ENCODE measurements around the gene SLF2. TPM values are rescaled to one million over a fixed set of nuclear protein-coding genes. Genes with fewer than 3 reads are reported as not detected.

The SLF2 gene
- total and polyA plus RNA-seq, 2 of the 13 experiments (the other 11 are each of a cell fraction or from before 2014, with no cell fraction given): 12.2 to 48.1 TPM

DNA sequence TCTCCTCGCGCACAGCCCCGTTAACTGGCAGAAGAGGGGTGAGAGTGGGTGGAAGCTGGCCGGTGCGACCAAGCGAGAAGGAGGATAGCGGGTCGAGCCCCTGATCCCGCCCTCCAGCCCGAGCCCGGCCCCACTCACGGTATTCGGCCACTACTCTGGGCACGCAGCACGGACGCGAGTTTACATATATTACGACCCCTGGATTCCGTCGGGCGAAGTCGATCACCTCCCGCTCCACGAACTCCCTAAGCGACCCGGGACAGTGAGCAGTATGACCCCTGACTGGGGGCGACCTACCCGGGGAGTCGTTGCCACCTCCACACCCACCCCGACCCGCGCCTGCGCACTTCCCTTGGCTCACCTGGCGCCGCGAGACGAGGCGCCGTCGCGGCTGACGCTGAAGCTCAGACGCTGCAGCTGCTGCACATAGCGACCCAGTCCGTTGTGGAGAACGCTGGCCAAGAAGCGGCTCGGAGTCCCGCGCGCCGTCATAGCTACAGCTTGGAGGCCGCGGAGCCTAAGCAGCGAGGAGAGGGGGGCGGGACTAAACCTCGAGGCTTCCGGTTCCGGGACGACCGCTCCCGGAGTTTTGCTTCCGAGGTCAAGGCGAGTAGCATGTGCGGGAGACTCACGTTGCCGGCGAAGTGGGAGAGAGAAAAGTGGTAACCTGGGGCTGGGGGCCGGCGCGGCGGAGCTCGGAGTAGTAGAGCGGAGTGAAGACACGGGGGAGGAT is 74.4 kb downstream of the SLF2 start, which contains the start of the genes MRPL43 and TWNK (continued):
- TF ChIP-seq, protein P1, sequence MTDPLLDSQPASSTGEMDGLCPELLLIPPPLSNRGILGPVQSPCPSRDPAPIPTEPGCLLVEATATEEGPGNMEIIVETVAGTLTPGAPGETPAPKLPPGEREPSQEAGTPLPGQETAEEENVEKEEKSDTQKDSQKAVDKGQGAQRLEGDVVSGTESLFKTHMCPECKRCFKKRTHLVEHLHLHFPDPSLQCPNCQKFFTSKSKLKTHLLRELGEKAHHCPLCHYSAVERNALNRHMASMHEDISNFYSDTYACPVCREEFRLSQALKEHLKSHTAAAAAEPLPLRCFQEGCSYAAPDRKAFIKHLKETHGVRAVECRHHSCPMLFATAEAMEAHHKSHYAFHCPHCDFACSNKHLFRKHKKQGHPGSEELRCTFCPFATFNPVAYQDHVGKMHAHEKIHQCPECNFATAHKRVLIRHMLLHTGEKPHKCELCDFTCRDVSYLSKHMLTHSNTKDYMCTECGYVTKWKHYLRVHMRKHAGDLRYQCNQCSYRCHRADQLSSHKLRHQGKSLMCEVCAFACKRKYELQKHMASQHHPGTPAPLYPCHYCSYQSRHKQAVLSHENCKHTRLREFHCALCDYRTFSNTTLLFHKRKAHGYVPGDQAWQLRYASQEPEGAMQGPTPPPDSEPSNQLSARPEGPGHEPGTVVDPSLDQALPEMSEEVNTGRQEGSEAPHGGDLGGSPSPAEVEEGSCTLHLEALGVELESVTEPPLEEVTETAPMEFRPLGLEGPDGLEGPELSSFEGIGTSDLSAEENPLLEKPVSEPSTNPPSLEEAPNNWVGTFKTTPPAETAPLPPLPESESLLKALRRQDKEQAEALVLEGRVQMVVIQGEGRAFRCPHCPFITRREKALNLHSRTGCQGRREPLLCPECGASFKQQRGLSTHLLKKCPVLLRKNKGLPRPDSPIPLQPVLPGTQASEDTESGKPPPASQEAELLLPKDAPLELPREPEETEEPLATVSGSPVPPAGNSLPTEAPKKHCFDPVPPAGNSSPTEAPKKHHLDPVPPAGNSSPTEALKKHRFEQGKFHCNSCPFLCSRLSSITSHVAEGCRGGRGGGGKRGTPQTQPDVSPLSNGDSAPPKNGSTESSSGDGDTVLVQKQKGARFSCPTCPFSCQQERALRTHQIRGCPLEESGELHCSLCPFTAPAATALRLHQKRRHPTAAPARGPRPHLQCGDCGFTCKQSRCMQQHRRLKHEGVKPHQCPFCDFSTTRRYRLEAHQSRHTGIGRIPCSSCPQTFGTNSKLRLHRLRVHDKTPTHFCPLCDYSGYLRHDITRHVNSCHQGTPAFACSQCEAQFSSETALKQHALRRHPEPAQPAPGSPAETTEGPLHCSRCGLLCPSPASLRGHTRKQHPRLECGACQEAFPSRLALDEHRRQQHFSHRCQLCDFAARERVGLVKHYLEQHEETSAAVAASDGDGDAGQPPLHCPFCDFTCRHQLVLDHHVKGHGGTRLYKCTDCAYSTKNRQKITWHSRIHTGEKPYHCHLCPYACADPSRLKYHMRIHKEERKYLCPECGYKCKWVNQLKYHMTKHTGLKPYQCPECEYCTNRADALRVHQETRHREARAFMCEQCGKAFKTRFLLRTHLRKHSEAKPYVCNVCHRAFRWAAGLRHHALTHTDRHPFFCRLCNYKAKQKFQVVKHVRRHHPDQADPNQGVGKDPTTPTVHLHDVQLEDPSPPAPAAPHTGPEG (CRISPR knock-in tag; IDR thresholded peaks at IDR 0.05): peak; percentile 80
- TF ChIP-seq, protein P2, sequence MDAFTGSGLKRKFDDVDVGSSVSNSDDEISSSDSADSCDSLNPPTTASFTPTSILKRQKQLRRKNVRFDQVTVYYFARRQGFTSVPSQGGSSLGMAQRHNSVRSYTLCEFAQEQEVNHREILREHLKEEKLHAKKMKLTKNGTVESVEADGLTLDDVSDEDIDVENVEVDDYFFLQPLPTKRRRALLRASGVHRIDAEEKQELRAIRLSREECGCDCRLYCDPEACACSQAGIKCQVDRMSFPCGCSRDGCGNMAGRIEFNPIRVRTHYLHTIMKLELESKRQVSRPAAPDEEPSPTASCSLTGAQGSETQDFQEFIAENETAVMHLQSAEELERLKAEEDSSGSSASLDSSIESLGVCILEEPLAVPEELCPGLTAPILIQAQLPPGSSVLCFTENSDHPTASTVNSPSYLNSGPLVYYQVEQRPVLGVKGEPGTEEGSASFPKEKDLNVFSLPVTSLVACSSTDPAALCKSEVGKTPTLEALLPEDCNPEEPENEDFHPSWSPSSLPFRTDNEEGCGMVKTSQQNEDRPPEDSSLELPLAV (CRISPR knock-in tag; conservative IDR thresholded peaks at IDR 0.05; ENCODE audit: low read depth): no peak; the same call in 1 of the 2 replicates
- TF ChIP-seq KDM3A (CRISPR knock-in tag; IDR thresholded peaks at IDR 0.05; ENCODE audit: low read depth) (0 out of 2 replicates have a peak, but pooled peaks have one; percentile 33), SNAPC2 (CRISPR knock-in tag; IDR thresholded peaks at IDR 0.05) (peak; percentile 85), REL (CRISPR knock-in tag; conservative IDR thresholded peaks at IDR 0.05) (peak; percentile 44), ZNF883 (CRISPR knock-in tag; IDR thresholded peaks at IDR 0.05; ENCODE audit: not compliant biosample characterization) (peak; percentile 74), DNMT3B (CRISPR knock-in tag; conservative IDR thresholded peaks at IDR 0.05) (0 out of 2 replicates have a peak, but pooled peaks have one; percentile 39), POLR2AphosphoS5 (IDR thresholded peaks at IDR 0.05; ENCODE audit: low read depth, low read length) (peak; percentile 81), ZNF441 (CRISPR knock-in tag; IDR thresholded peaks at IDR 0.05; ENCODE audit: borderline replicate concordance) (0 out of 2 replicates have a peak, but pooled peaks have one; percentile 15), PCBP1 (IDR thresholded peaks at IDR 0.05; ENCODE audit: borderline replicate concordance, low read depth, low read length) (0 out of 2 replicates have a peak, but pooled peaks have one; percentile 33), ZSCAN20 (CRISPR knock-in tag; IDR thresholded peaks at IDR 0.05; ENCODE audit: borderline replicate concordance) (peak; percentile 20; the same call in 1 of the 2 replicates), SAFB2 (CRISPR knock-in tag; IDR thresholded peaks at IDR 0.05; ENCODE audit: borderline replicate concordance, low read depth) (peak; percentile 66)
- TF ChIP-seq, protein P3, sequence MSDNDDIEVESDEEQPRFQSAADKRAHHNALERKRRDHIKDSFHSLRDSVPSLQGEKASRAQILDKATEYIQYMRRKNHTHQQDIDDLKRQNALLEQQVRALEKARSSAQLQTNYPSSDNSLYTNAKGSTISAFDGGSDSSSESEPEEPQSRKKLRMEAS (IDR thresholded peaks at IDR 0.05): peak; percentile 99
- TF ChIP-seq, protein P4, sequence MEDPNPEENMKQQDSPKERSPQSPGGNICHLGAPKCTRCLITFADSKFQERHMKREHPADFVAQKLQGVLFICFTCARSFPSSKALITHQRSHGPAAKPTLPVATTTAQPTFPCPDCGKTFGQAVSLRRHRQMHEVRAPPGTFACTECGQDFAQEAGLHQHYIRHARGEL (CRISPR knock-in tag; IDR thresholded peaks at IDR 0.05): peak; percentile 12; the same call in 1 of the 2 replicates
- TF ChIP-seq, protein P5, sequence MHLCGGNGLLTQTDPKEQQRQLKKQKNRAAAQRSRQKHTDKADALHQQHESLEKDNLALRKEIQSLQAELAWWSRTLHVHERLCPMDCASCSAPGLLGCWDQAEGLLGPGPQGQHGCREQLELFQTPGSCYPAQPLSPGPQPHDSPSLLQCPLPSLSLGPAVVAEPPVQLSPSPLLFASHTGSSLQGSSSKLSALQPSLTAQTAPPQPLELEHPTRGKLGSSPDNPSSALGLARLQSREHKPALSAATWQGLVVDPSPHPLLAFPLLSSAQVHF (CRISPR knock-in tag; IDR thresholded peaks at IDR 0.05): peak; percentile 80
- TF ChIP-seq, protein P6, sequence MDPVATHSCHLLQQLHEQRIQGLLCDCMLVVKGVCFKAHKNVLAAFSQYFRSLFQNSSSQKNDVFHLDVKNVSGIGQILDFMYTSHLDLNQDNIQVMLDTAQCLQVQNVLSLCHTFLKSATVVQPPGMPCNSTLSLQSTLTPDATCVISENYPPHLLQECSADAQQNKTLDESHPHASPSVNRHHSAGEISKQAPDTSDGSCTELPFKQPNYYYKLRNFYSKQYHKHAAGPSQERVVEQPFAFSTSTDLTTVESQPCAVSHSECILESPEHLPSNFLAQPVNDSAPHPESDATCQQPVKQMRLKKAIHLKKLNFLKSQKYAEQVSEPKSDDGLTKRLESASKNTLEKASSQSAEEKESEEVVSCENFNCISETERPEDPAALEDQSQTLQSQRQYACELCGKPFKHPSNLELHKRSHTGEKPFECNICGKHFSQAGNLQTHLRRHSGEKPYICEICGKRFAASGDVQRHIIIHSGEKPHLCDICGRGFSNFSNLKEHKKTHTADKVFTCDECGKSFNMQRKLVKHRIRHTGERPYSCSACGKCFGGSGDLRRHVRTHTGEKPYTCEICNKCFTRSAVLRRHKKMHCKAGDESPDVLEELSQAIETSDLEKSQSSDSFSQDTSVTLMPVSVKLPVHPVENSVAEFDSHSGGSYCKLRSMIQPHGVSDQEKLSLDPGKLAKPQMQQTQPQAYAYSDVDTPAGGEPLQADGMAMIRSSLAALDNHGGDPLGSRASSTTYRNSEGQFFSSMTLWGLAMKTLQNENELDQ (CRISPR knock-in tag; IDR thresholded peaks at IDR 0.05; ENCODE audit: borderline replicate concordance): no peak

Data from HepG2 (cell line).